HEK293 (cell line): ENCODE results near the gene SYS1.

Source experiments
- CTCF ChIP-seq: fragments of 450-650 bp; formaldehyde crosslinking; IDR thresholded peaks from 2 replicates; pipeline ENCODE4 v1.5.1; 2016; ENCODE audit warnings: missing biosample characterization, missing genetic modification characterization
- KLF16 ChIP-seq: fragments of 450-650 bp; formaldehyde crosslinking; IDR thresholded peaks from 2 replicates; pipeline ENCODE4 v1.5.1; 2017; ENCODE audit warnings: missing biosample characterization, missing genetic modification characterization
- MYNN ChIP-seq: fragments of 450-650 bp; formaldehyde crosslinking; IDR thresholded peaks from 2 replicates; pipeline ENCODE4 v1.5.1; 2016; ENCODE audit warnings: missing biosample characterization, missing genetic modification characterization, borderline replicate concordance
- OSR2 ChIP-seq: fragments of 450-650 bp; formaldehyde crosslinking; IDR thresholded peaks from 2 replicates; pipeline ENCODE4 v1.5.1; 2016; ENCODE audit warnings: missing biosample characterization, missing genetic modification characterization
- PRDM10 ChIP-seq: fragments of 450-650 bp; formaldehyde crosslinking; IDR thresholded peaks from 2 replicates; pipeline ENCODE4 v1.5.1; 2016; ENCODE audit warnings: missing biosample characterization, missing genetic modification characterization
- REST ChIP-seq: fragments of 450-650 bp; formaldehyde crosslinking; IDR thresholded peaks from 2 replicates; pipeline ENCODE4 v1.5.1; 2016; ENCODE audit warnings: missing biosample characterization, missing genetic modification characterization
- SCRT1 ChIP-seq: fragments of 450-650 bp; formaldehyde crosslinking; IDR thresholded peaks from 2 replicates; pipeline ENCODE4 v1.5.1; 2016; ENCODE audit warnings: missing biosample characterization, missing genetic modification characterization, borderline replicate concordance
- SP2 ChIP-seq: fragments of 450-650 bp; formaldehyde crosslinking; IDR thresholded peaks from 2 replicates; pipeline ENCODE4 v1.5.1; 2016; ENCODE audit warnings: missing biosample characterization, missing genetic modification characterization
- YY1 ChIP-seq: fragments of 450-650 bp; formaldehyde crosslinking; IDR thresholded peaks from 2 replicates; pipeline ENCODE4 v1.5.1; 2018; ENCODE audit warnings: missing biosample characterization, missing genetic modification characterization
- ZNF174 ChIP-seq: fragments of 450-650 bp; formaldehyde crosslinking; IDR thresholded peaks from 2 replicates; pipeline ENCODE4 v1.5.0; 2017; ENCODE audit warnings: missing biosample characterization, mild to moderate bottlenecking, missing genetic modification characterization
- ZNF274 ChIP-seq, 2 experiments: fragments of 200-500 bp in 1 of 2; fragments of 450-650 bp in 1 of 2; sonication (Bioruptor generic) in 1 of 2; formaldehyde crosslinking in 1 of 2; IDR thresholded peaks; 2 replicates each; pipeline versions ENCODE4 v1.5.1 to v1.6.1; 2014 to 2016; ENCODE audit warnings: borderline replicate concordance in 1 of 2, inconsistent platforms in 1 of 2, low read length in 1 of 2, missing biosample characterization in 1 of 2, missing genetic modification characterization in 1 of 2
- ZNF629 ChIP-seq: fragments of 450-650 bp; formaldehyde crosslinking; IDR thresholded peaks from 2 replicates; pipeline ENCODE4 v1.5.1; 2017; ENCODE audit warnings: missing biosample characterization, missing genetic modification characterization
- ZNF639 ChIP-seq: fragments of 450-650 bp; formaldehyde crosslinking; IDR thresholded peaks from 2 replicates; pipeline ENCODE4 v1.5.1; 2016; ENCODE audit warnings: missing biosample characterization, missing genetic modification characterization
- ZNF776 ChIP-seq: fragments of 450-650 bp; formaldehyde crosslinking; IDR thresholded peaks from 2 replicates; pipeline ENCODE4 v1.5.0; 2017; ENCODE audit warnings: missing biosample characterization, missing genetic modification characterization, borderline replicate concordance

- TF ChIP-seq OSR2 (no peak), MYNN (tag by site-specific recombination) (no peak), CTCF (tag by site-specific recombination) (no peak), SCRT1 (tag by site-specific recombination) (no peak), YY1 (tag by site-specific recombination) (no peak), ZNF629 (tag by site-specific recombination) (no peak), SP2 (tag by site-specific recombination) (no peak), REST (tag by site-specific recombination) (no peak), ZNF274 (IDR thresholded peaks at IDR 0.05; ENCODE audit: low read length) (no peak), ZNF274 (tag by site-specific recombination; IDR thresholded peaks at IDR 0.05; ENCODE audit: borderline replicate concordance) (no peak), ZNF776 (tag by site-specific recombination) (no peak), ZNF174 (tag by site-specific recombination) (no peak), KLF16 (tag by site-specific recombination) (no peak), PRDM10 (tag by site-specific recombination) (no peak), ZNF639 (tag by site-specific recombination) (no peak)
These were observed 33.2 kb upstream of the SYS1 start for GRCh38 chr20:45329497-45330319.
